Fibroblast of skin of left biceps (primary cell): ENCODE data around the gene KMT5C.
"Not testable (repeated sequence)": the region's sequence is repeated elsewhere in the genome, so short reads cannot be mapped to it uniquely, and the experiment has no call there.

Source experiments
- DNase-seq, 2 experiments: peaks; one replicate each; pipeline ENCODE4 v3.0.0-alpha.2; 2013; ENCODE audit warnings: low read depth in 2 of 2

Gene KMT5C

DNA sequence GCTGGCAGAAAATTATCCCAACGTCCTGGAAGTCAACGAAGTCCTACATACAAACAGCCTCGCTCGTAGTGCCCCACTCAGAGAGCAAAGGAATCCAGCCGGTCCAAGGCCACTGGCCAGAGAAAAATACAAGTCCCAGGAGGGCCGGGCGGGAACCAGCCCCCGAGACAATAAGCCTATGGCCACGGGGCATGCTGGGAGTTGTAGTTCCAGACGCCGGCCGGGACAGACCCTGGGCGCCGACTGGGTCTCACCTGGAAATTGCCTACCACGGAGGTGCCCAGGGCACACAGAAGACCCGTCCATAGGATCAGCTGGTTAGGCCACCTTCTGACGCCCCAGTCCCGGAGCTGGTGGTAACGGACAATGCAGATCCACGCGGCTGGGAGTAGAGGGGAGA is 19.9 kb upstream of the KMT5C start:
- DNase-seq = no peak

- no peak for DNase-seq
Observed at GRCh38 chr19:55320844-55321419, 18.7 kb upstream of the KMT5C start.

GRCh38 chr19:55321466-55322137 is 18.1 kb upstream of the KMT5C start:
- DNase-seq = no peak

DNA sequence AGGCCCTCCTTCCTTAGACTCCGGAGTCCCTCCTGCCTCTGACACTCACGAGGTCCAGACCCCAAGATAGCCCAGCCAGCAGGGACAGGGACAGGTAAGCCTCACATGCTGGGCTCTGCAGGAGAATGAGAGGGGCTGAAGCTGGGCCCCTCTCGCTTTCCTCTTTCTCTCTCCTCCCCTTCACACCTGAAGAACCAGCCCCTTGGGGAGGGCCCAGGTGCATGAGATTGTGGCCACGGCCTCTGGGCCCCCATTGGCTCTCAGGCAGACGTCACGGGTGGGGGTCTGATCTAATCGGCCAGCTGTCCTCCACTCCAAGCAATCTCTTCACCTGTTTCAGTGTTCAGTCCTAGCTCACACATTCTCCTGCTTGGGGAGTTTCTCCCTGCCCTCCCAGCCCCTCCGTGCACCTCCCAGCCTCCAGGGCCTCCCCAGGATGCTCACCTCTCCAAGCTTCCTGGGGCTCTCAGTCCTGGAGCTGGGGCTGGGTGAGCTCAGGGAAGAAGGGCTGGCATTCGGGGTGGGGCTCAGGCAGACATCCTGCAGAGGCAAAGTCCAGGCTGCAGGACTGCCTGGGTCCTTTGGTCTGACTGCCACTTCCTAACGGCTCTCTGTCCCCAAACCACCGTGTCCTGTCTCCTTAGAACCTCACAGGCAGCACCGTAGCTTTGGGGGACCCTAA is 17.3 kb upstream of the KMT5C start:
- DNase-seq = no peak

- no peak for DNase-seq
Observed at GRCh38 chr19:55324662-55325061, 15.0 kb upstream of the KMT5C start.

DNA sequence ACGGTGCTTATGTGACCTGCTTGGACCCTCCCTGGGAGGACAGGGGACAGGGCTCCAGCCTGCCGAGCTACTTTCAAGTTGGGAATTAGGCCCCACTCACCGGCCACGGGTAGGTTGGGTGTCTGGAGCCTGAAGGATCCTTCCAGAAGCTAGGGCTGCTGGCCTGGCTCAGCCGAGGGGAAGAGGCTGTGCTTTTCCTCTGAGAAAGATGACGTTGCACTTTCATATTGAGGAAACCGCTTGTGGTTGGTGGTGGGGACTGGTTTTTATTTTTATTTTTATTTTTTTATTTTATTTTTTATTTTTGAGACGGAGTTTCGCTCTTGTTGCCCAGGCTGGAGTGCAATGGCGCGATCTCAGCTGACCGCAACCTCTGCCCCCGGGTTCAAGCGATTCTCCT is 14.5 kb upstream of the KMT5C start, which contains the start of gene TMEM150B:
TMEM150B (minus strand) TSS at position 170 of the 400 bp plus-strand sequence. CDS start 4,305 bp downstream, outside the sequence.
- no peak for DNase-seq

GRCh38 chr19:55328774-55329318 is 10.8 kb upstream of the KMT5C start:
- DNase-seq = not testable (repeated sequence)

- DNase-seq = not testable (repeated sequence)
Observed at GRCh38 chr19:55329791-55330190, 9.9 kb upstream of the KMT5C start.

- DNase-seq = no peak
Observed at GRCh38 chr19:55333870-55334269, 5.8 kb upstream of the KMT5C start.

DNA sequence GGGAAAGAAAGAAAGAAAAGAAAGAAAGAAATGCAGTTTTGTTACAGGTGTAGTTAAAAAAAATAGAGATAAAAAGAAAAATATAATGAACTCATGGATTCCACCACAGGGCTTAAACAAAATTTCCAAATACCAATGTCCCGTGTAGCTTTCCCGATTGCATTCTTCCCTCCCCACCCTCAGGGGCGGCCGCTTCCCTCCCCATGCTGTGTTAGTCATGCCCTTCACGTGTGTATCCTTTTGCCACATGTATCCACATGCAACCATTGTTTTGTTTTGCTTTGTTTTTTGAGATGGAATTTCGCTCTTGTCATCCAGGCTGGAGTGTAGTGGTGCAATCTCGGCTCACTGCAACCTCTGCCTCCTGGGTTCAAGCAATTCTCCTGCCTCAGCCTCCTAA is 3.6 kb upstream of the KMT5C start:
- no peak for DNase-seq

DNA sequence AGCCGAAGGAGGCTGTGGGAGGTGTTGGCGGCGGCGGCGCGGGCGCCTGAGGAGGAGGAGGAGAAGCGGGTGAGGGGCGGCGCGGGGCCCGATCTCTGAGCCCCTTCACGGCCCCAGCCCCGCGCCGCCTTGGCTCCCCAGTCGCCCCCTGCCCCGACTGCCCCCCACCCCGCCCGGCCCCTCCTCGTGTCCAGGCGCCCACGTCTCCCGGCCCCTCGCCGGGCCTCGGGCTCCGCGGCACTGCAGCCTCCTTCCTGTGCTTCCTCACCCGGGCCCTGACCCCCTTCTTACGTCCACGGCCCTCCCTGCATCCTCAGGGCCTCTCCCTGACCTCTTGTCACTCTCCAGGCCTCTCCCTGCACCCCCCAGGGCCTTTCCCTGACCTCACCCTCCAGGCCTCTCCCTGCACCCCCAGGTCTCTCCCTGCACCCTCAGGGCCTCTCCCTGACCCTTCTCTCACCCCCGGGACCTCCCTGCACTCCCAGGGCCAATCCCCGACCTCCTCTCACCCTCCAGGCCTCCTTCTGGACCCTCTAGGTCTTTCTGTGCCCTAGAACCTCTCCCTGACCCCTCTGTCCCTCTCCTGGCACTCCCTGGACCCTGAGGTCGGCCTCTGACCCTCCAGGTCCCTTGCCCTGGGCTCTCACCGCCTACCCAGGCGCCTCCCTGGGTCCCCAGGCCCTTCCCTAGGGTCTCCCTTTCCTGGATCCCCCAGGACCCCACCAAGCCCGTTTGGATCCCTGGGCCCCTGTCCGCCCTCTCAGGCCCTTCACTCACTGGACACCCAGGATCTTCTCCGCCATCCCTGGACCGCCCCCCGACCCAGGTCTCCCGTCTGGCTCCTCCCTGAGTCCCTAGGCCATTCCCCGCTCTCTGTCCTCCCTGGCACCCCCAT is 460 bp downstream of the KMT5C start:
- no peak for DNase-seq

DNA sequence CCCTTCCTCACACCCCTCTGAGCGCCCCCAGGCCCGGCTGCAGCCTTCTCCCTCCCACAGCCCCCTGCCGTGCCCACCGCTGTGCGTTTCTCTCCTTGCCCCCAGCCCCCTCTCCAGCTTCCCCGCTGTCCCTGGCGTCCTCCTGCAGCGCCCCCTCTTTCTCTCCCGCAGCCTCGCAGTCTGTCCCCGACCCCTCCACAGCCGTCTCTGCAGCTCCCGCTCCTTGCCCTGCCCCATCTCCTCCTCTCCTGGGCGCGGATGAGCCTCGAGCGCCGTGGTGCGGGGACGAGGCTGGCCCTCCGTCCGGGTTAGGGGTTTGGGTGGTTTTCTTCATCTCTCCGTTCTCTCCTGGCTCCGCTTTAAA is 1.1 kb downstream of the KMT5C start:
- DNase-seq = no peak

- DNase-seq = no peak
Observed at GRCh38 chr19:55341171-55341588, 1.5 kb downstream of the KMT5C start.

DNA sequence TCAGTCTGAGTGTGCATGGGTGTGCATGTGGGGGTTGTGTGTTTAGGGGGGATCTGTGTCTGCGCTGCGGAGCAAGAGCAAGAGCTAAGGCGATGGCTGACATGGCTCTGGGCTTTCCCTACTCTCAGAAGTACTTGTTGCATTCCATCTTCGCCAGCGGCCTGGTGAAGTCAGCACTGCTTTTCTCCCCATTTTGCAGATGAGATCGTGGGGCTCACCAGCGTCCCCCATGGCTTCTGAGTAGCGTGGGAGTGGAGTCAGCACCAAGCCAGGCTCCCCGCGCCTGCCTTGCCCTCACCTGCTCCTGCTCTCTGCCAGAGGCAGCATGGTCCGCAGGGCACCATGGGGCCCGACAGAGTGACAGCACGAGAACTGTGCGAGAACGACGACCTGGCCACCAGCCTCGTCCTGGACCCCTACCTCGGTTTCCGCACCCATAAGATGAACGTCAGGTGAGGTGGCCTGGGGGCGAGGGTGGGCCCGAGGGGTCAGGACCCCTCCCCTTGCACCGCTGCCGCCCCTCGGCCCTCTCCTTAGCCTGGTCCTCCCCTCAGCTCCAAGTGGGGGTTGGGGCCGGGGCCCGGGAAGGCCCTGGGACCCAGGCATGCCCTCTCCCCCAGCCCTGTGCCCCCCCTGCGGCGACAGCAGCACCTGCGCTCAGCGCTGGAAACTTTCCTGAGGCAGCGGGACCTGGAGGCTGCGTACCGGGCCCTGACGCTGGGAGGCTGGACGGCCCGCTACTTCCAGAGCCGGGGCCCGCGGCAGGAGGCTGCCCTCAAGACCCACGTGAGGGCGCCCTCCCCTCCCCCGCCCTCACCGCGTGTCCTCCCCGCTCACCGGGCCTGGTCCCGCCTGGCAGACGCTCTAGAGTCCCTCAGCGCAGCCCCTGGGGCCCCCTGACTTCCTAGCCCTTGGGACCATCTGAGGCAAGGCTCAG is 2.2 kb downstream of the KMT5C start:
- DNase-seq = no peak

DNA sequence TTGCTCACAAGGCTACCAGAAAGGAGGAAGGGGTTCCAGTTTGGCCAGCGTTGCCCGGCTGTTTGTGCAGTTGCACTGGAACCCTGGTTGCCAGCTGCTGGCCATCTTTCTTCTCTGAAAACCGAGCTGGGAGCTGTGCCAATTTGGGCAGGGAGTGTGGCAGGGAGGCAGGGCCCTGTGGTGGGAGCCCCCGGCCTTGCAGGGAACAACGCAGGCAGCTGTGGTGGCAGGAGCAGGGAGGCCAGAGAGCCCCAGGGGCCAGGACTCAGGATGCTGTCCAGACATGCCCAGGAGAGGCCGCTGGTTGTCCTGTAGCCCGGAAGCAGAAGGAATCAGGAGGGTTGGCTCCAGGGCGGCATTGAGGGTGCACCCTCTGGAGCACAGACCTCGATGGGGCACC is 4.8 kb downstream of the KMT5C start:
- no peak for DNase-seq

DNA sequence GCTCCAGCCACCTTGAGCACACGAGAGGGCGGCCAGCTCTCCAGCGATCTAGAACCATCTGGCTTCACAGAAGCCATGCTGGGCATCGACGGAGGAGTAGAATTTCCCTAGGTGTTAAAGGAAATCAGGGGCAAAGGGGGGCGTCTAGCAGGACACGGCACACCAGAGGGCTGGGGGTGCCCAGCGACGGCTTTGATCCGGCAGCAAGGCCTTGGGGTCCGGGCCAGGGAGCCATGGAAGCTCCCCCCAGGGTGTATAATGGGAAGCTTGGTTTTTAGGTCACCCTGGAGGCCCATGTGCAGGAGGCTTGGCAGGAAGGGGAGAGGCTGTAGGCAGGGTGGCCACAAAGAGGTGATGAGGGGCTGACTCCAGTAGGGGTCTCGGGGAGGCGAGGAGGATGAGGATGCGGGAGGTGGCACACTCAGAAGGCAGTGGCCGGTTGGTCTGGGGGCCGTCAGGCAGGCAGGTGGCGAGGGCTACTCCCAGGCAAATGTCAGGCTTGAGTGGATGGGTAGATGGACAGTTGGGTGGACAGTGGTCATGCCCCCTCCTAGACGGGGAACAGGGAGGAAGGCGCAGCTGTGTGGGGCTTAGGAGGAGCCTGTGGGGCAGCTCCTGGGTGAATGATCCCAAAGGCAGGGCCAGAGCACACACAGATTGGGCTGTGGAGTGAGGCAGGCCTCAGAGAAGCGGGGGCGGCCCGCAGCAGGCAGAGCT is 5.6 kb downstream of the KMT5C start:
- no peak for DNase-seq

DNA sequence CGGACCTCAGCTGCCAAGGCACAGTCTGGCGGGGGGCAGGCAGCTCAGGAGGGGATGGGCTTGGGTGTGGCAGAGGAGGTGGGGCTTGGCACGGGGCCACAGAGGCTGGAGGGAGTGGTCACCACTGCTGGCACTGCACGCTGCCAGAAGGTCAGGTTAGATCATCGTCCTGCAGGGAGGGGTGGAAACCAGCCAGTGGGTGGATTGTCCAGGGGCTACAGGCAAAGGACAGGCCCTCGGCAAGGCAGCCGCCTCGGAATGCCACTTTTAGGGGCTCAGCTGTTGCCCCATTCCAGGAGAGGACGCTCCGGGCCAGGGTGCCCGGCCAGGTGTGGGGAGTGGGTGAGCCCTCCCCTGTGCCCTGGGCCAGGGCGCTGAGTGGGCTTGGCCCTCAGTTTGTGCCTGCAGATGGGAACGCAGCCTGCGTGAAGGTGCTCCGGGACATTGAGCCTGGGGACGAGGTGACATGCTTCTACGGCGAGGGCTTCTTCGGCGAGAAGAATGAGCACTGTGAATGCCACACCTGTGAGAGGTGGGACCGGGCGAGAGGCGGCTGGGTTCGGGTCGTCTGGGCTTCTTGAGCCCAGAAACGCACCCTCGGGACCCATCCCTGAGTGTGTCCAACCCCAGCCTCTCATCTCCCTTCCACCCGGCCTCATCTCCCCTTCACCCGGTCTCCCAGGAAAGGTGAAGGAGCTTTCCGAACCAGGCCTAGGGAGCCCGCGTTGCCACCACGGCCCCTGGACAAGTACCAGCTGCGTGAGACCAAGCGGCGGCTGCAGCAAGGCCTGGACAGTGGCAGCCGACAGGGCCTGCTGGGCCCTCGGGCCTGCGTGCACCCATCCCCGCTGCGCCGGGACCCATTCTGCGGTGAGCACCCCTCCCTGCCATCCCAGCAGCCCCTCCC is 6.4 kb downstream of the KMT5C start:
- DNase-seq = no peak

DNA sequence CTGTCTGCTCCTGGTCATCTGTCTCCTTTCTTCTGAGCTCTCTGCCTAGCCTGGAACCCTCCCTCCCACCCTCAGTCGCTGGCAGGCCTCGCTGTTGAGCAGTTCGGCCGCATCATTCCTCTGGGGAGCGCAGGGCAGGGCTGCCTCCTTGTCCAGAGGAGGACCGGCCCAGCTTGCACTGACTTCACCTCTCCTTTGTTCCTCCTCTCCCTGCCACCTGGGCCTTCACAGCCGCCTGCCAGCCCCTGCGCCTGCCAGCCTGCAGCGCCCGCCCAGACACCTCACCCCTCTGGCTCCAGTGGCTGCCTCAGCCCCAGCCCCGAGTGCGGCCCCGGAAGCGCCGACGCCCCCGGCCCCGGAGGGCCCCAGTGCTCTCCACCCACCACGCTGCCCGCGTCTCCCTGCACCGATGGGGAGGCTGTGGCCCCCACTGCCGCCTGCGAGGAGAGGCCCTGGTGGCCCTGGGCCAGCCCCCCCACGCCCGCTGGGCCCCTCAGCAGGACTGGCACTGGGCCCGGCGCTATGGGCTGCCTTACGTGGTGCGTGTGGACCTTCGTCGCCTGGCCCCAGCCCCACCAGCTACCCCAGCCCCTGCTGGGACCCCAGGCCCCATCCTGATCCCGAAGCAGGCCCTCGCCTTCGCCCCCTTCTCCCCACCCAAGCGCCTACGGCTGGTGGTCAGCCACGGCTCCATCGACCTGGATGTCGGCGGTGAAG is 7.2 kb downstream of the KMT5C start:
- no peak for DNase-seq
